HEK293 (cell line): ENCODE results near the gene LLGL2.

Experiments used
- CTCF ChIA-PET: fragments of 350-600 bp; formaldehyde crosslinking; extraction: SDS; loops from one replicate; lab custom pipeline; 2021; ENCODE audit warnings: antibody characterized with exemption; lab: Yijun Ruan, JAX
- POLR2A ChIA-PET: fragments of 300-600 bp; formaldehyde crosslinking; extraction: SDS; loops from one replicate; lab custom pipeline; 2020; ENCODE audit warnings: antibody characterized with exemption, inconsistent platforms; lab: Yijun Ruan, JAX
- H3K27ac ChIP-seq: fragments of 200-500 bp; sonication (Bioruptor generic); 2 replicates; pipeline ENCODE4 v1.5.1; 2014; ENCODE audit warnings: low read depth, low read length, control low read depth, inconsistent platforms; ENCODE audit errors: extremely low read depth
- H3K36me3 ChIP-seq, 2 experiments: fragments of 200-500 bp in 1 of 2; sonication (Bioruptor generic) in 1 of 2; 1 replicate in 1 of 2; 2 replicates in 1 of 2; pipeline ENCODE4 v1.5.1; 2014 to 2017; ENCODE audit warnings: inconsistent platforms in 2 of 2, low read length in 2 of 2; ENCODE audit not compliant: control insufficient read depth in 2 of 2, insufficient read depth in 1 of 2
- H3K4me1 ChIP-seq: fragments of 200-500 bp; sonication (Bioruptor generic); 2 replicates; pipeline ENCODE4 v1.5.1; 2014; ENCODE audit warnings: mild to moderate bottlenecking, low read length, inconsistent platforms; ENCODE audit not compliant: control insufficient read depth, insufficient read depth
- H3K4me3 ChIP-seq: 2 replicates; pipeline ENCODE4 v1.5.1; 2011; ENCODE audit warnings: low read depth, mild to moderate bottlenecking, control low read depth, low read length, moderate library complexity
- H3K9me3 ChIP-seq: fragments of 200-500 bp; sonication (Bioruptor generic); 2 replicates; pipeline ENCODE4 v1.5.1; 2014; ENCODE audit warnings: low read depth, low read length, inconsistent platforms; ENCODE audit not compliant: control insufficient read depth, insufficient read depth
- GFI1B ChIP-seq: fragments of 450-650 bp; formaldehyde crosslinking; IDR thresholded peaks from 2 replicates; pipeline ENCODE4 v1.5.1; 2016; ENCODE audit warnings: missing biosample characterization, missing genetic modification characterization
- GLIS1 ChIP-seq: fragments of 450-650 bp; formaldehyde crosslinking; IDR thresholded peaks from 2 replicates; pipeline ENCODE4 v1.5.1; 2016; ENCODE audit warnings: missing biosample characterization, missing genetic modification characterization
- HOXA7 ChIP-seq: sonication (generic); formaldehyde crosslinking; IDR thresholded peaks from 2 replicates; pipeline ENCODE4 v1.8.1; 2022; ENCODE audit warnings: missing genetic modification reagents, borderline replicate concordance
- HOXD13 ChIP-seq: sonication (generic); formaldehyde crosslinking; IDR thresholded peaks from 2 replicates; pipeline ENCODE4 v1.8.0; 2022; ENCODE audit warnings: missing genetic modification reagents, borderline replicate concordance
- KLF8 ChIP-seq: fragments of 450-650 bp; formaldehyde crosslinking; IDR thresholded peaks from 2 replicates; pipeline ENCODE4 v1.5.1; 2016; ENCODE audit warnings: missing biosample characterization, missing genetic modification characterization
- REPIN1 ChIP-seq: fragments of 450-650 bp; formaldehyde crosslinking; IDR thresholded peaks from 2 replicates; pipeline ENCODE4 v1.5.1; 2017; ENCODE audit warnings: missing biosample characterization, missing genetic modification characterization, low read depth
- ZNF114 ChIP-seq: fragments of 450-650 bp; formaldehyde crosslinking; IDR thresholded peaks from 2 replicates; pipeline ENCODE4 v1.5.0; 2017; ENCODE audit warnings: missing biosample characterization, missing genetic modification characterization
- ZNF175 ChIP-seq: fragments of 450-650 bp; formaldehyde crosslinking; IDR thresholded peaks from 2 replicates; pipeline ENCODE4 v1.5.1; 2016; ENCODE audit warnings: missing biosample characterization, missing genetic modification characterization
- ZNF302 ChIP-seq: fragments of 450-650 bp; formaldehyde crosslinking; IDR thresholded peaks from 2 replicates; pipeline ENCODE4 v1.5.1; 2016; ENCODE audit warnings: missing biosample characterization, missing genetic modification characterization, low read depth
- ZNF335 ChIP-seq: fragments of 450-650 bp; formaldehyde crosslinking; conservative IDR thresholded peaks from 2 replicates; pipeline ENCODE4 v1.5.1; 2016; ENCODE audit warnings: missing biosample characterization, missing genetic modification characterization
- ZNF354C ChIP-seq: fragments of 450-650 bp; formaldehyde crosslinking; IDR thresholded peaks from 2 replicates; pipeline ENCODE4 v1.5.1; 2016; ENCODE audit warnings: missing biosample characterization, missing genetic modification characterization, low read depth, borderline replicate concordance
- ZNF37A ChIP-seq: fragments of 450-650 bp; IDR thresholded peaks from 2 replicates; pipeline ENCODE4 v1.5.1; 2018; ENCODE audit warnings: missing biosample characterization, missing genetic modification characterization
- ZNF488 ChIP-seq: fragments of 450-650 bp; formaldehyde crosslinking; IDR thresholded peaks from 2 replicates; pipeline ENCODE4 v1.5.1; 2016; ENCODE audit warnings: missing biosample characterization, missing genetic modification characterization
- ZNF529 ChIP-seq: fragments of 450-650 bp; formaldehyde crosslinking; IDR thresholded peaks from 2 replicates; pipeline ENCODE4 v1.5.1; 2017; ENCODE audit warnings: missing genetic modification characterization, missing biosample characterization; ENCODE audit not compliant: insufficient replicate concordance
- ZNF785 ChIP-seq: fragments of 450-650 bp; formaldehyde crosslinking; IDR thresholded peaks from 2 replicates; pipeline ENCODE4 v1.5.1; 2016; ENCODE audit warnings: missing biosample characterization, missing genetic modification characterization
- TF ChIP-seq, protein P1 (sequence below): fragments of 450-650 bp; formaldehyde crosslinking; IDR thresholded peaks from 2 replicates; pipeline ENCODE4 v1.5.1; 2016; ENCODE audit warnings: missing biosample characterization, missing genetic modification characterization
- TF ChIP-seq, protein P2 (sequence below): fragments of 450-650 bp; formaldehyde crosslinking; IDR thresholded peaks from 2 replicates; pipeline ENCODE4 v1.5.1; 2016; ENCODE audit warnings: missing biosample characterization, missing genetic modification characterization
- TF ChIP-seq, protein P3 (sequence below): fragments of 450-650 bp; formaldehyde crosslinking; IDR thresholded peaks from 2 replicates; pipeline ENCODE4 v1.5.1; 2016; ENCODE audit warnings: missing biosample characterization, missing genetic modification characterization, low read depth

LLGL2 gene

DNA sequence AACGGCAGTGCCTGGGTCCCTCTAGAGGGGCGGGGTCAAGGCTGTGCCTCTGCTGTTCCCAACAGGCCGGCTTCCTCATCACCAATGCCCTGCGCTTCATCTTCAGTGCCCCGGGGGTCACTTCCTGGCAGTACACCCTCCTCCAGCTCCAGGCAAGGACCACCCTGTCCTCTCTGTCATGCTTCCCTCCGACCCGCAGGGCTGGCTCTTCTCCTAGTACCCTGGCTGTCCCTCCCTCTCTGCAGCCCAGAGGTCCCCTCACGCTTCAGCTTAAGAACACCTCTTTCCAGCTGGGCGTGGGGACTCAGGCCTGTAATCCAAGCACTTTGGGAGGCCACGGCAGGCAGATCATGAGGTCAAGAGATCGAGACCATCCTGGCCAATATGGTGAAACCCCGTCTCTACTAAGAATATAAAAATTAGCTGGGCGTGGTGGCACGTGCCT lies 36.0 kb upstream of the LLGL2 start:
- CTCF ChIA-PET = no interaction called here
- Histone ChIP-seq H3K36me3 (peaks cover 0 to 51% of the 10 kb centered on the region in 2 experiments; a peak in 2 of 3 replicates), H3K27ac (no peak overlapping the region), H3K4me1 (no peaks in the 10 kb centered on the region), H3K9me3 (no peaks in the 10 kb centered on the region)
- POLR2A ChIA-PET = interaction anchor here (0.6 kb wide), 1 partner anchor 619 kb away, joined by 3 read pairs; no protein-coding TSS in a partner anchor
- TF ChIP-seq ZNF488 (no peak), ZNF114 (tag by site-specific recombination) (no peak), REPIN1 (tag by site-specific recombination) (no peak), GFI1B (tag by site-specific recombination) (no peak)
- TF ChIP-seq, protein P1, sequence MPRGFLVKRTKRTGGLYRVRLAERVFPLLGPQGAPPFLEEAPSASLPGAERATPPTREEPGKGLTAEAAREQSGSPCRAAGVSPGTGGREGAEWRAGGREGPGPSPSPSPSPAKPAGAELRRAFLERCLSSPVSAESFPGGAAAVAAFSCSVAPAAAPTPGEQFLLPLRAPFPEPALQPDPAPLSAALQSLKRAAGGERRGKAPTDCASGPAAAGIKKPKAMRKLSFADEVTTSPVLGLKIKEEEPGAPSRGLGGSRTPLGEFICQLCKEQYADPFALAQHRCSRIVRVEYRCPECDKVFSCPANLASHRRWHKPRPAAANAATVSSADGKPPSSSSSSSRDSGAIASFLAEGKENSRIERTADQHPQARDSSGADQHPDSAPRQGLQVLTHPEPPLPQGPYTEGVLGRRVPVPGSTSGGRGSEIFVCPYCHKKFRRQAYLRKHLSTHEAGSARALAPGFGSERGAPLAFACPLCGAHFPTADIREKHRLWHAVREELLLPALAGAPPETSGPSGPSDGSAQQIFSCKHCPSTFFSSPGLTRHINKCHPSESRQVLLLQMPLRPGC (tag by site-specific recombination) = no peak
- TF ChIP-seq, all 188 proteins: peak for 0
- H3K4me3 ChIP-seq = no peak overlapping the region

- H3K36me3 ChIP-seq = peaks cover 0 to 58% of the 10 kb centered on the region in 2 experiments; a peak in 1 of 3 replicates
- no peak overlapping the region for H3K4me3 ChIP-seq
- no peak for TF ChIP-seq GLIS1
- TF ChIP-seq ZNF785 (tag by site-specific recombination) = no peak
- TF ChIP-seq ZNF354C (tag by site-specific recombination) = no peak
- no peak for TF ChIP-seq KLF8 (tag by site-specific recombination)
- TF ChIP-seq HOXA7 (CRISPR knock-in tag) = no peak
- no peak for TF ChIP-seq HOXD13 (CRISPR knock-in tag)
- TF ChIP-seq ZNF529 (tag by site-specific recombination) = no peak
- TF ChIP-seq, protein P2, sequence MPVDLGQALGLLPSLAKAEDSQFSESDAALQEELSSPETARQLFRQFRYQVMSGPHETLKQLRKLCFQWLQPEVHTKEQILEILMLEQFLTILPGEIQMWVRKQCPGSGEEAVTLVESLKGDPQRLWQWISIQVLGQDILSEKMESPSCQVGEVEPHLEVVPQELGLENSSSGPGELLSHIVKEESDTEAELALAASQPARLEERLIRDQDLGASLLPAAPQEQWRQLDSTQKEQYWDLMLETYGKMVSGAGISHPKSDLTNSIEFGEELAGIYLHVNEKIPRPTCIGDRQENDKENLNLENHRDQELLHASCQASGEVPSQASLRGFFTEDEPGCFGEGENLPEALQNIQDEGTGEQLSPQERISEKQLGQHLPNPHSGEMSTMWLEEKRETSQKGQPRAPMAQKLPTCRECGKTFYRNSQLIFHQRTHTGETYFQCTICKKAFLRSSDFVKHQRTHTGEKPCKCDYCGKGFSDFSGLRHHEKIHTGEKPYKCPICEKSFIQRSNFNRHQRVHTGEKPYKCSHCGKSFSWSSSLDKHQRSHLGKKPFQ (tag by site-specific recombination) = no peak
- TF ChIP-seq GFI1B (tag by site-specific recombination) = no peak
- H3K27ac ChIP-seq = no peak overlapping the region
- POLR2A ChIA-PET = interaction anchor here (0.6 kb wide), 1 partner anchor 620 kb away, joined by 3 read pairs; no protein-coding TSS in a partner anchor
- no peaks in the 10 kb centered on the region for H3K9me3 ChIP-seq
- H3K4me1 ChIP-seq = no peaks in the 10 kb centered on the region
- CTCF ChIA-PET = no interaction called here
Measured at GRCh38 chr17:75490173-75490743, 35.2 kb upstream of the LLGL2 start.

GRCh38 chr17:75490953-75491649 lies 34.4 kb upstream of the LLGL2 start:
- H3K36me3 ChIP-seq = peaks cover 0 to 67% of the 10 kb centered on the region in 2 experiments; a peak in 1 of 3 replicates
- H3K27ac ChIP-seq = no peak overlapping the region
- H3K9me3 ChIP-seq = no peaks in the 10 kb centered on the region
- H3K4me3 ChIP-seq = no peak overlapping the region
- H3K4me1 ChIP-seq = no peaks in the 10 kb centered on the region
- ChIA-PET POLR2A (no interaction called here), CTCF (no interaction called here)
- no peak for TF ChIP-seq ZNF302 (tag by site-specific recombination)
- no peak for TF ChIP-seq ZNF335 (tag by site-specific recombination)
- TF ChIP-seq ZNF175 = no peak
- TF ChIP-seq, protein P3, sequence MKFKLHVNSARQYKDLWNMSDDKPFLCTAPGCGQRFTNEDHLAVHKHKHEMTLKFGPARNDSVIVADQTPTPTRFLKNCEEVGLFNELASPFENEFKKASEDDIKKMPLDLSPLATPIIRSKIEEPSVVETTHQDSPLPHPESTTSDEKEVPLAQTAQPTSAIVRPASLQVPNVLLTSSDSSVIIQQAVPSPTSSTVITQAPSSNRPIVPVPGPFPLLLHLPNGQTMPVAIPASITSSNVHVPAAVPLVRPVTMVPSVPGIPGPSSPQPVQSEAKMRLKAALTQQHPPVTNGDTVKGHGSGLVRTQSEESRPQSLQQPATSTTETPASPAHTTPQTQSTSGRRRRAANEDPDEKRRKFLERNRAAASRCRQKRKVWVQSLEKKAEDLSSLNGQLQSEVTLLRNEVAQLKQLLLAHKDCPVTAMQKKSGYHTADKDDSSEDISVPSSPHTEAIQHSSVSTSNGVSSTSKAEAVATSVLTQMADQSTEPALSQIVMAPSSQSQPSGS = no peak
- TF ChIP-seq ZNF37A = no peak
